GM21381 (cell line): Measurements from ENCODE around the gene ENKD1.

ENCODE experiments used
- ATAC-seq: cut with Tn5 transposase; IDR thresholded peaks from one replicate; pipeline ENCODE4 v1.9.1; 2021; ENCODE audit warnings: mild to moderate bottlenecking, moderate library complexity; ENCODE audit not compliant: unreplicated experiment

Gene ENKD1

GRCh38 chr16:67664258-67664657 lies 2.3 kb downstream of the ENKD1 start:
- no peak for ATAC-seq

GRCh38 chr16:67663877-67664222 lies 2.7 kb downstream of the ENKD1 start:
- ATAC-seq: no peak

GRCh38 chr16:67663151-67663876 lies 3.2 kb downstream of the ENKD1 start:
- no peak for ATAC-seq

- no peak for ATAC-seq
These were observed 3.9 kb downstream of the ENKD1 start for GRCh38 chr16:67662653-67663010.

- ATAC-seq: no peak
These were observed 4.5 kb downstream of the ENKD1 start for GRCh38 chr16:67661886-67662652.

GRCh38 chr16:67661101-67661761 lies 5.3 kb downstream of the ENKD1 start:
- no peak for ATAC-seq

GRCh38 chr16:67660564-67661028 lies 6.0 kb downstream of the ENKD1 start, which contains the start of gene PARD6A:
PARD6A (plus strand) TSS chr16:67660960; CDS start chr16:67661039, 79 bp downstream.
- peak; percentile 68 for ATAC-seq

GRCh38 chr16:67659675-67660563 lies 6.6 kb downstream of the ENKD1 start, which contains the start of gene ACD:
ACD (minus strand) TSS chr16:67660260; CDS start chr16:67660220, 40 bp downstream.
- ATAC-seq: peak; percentile 50

- ATAC-seq: no peak
These were observed 7.5 kb downstream of the ENKD1 start for GRCh38 chr16:67658849-67659674.

GRCh38 chr16:67657751-67658518 lies 8.6 kb downstream of the ENKD1 start:
- no peak for ATAC-seq

GRCh38 chr16:67657017-67657608 lies 9.4 kb downstream of the ENKD1 start:
- no peak for ATAC-seq

GRCh38 chr16:67656344-67657016 lies 10.1 kb downstream of the ENKD1 start:
- no peak for ATAC-seq

- ATAC-seq: no peak
These were observed 11.2 kb downstream of the ENKD1 start for GRCh38 chr16:67655363-67655762.

GRCh38 chr16:67654403-67654911 lies 12.1 kb downstream of the ENKD1 start:
- ATAC-seq: no peak

GRCh38 chr16:67653789-67654402 lies 12.7 kb downstream of the ENKD1 start:
- no peak for ATAC-seq

- no peak for ATAC-seq
These were observed 13.3 kb downstream of the ENKD1 start for GRCh38 chr16:67653128-67653788.

GRCh38 chr16:67652578-67653127 lies 13.9 kb downstream of the ENKD1 start:
- ATAC-seq: no peak
